Measurements from ENCODE around the gene ROBO3.
A peak's percentile ranks its signal among the peaks of the same experiment; 100 is the strongest.

The ROBO3 gene

GRCh38 chr11:124893781-124894401, 28.7 kb downstream of the ROBO3 start:
- no peak for DNase-seq

DNA sequence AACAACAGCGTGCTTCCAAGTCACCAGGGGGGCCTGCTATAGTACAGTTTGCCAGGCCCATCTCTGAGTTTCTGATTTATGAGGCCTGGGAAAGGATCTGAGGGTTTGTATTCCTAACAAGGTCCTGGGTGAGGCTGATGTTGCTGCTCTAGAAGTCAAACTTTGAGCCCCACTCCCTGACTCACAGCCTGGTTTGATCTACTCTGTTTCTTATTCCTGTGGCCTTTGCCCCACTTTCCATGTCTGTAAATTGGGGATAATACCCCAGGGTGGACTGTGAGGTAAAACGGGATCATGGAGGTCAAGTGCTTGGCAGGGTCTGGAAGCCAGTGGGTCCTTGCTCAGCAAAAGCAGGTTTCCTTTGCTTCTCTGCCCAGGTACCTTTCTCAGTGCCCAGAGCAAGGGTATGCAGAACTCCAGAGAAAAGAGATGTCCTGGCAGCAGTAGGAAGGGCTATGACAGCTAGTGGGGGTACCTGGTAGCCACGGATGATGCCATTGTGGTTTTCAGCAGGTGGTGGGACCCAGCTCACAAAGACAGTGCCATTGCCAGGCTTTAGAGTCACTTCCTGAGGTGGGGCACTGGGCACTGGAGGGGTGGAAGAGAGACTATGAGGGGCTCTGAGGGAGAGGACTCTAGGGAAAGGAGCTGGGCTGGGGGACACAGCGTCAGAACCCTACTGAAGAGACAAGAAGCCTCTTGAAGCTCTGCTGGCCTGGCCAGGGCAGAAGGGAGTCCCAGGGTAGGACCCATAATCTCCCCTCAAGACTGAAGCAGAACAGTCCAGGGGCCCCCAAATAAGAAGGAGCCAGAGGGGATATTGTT, 29.6 kb downstream of the ROBO3 start:
- DNase-seq = no peak

GRCh38 chr11:124895471-124895971, 30.3 kb downstream of the ROBO3 start:
- DNase-seq = no peak

- DNase-seq = no peak
These were observed 31.0 kb downstream of the ROBO3 start for GRCh38 chr11:124896071-124896750.

DNA sequence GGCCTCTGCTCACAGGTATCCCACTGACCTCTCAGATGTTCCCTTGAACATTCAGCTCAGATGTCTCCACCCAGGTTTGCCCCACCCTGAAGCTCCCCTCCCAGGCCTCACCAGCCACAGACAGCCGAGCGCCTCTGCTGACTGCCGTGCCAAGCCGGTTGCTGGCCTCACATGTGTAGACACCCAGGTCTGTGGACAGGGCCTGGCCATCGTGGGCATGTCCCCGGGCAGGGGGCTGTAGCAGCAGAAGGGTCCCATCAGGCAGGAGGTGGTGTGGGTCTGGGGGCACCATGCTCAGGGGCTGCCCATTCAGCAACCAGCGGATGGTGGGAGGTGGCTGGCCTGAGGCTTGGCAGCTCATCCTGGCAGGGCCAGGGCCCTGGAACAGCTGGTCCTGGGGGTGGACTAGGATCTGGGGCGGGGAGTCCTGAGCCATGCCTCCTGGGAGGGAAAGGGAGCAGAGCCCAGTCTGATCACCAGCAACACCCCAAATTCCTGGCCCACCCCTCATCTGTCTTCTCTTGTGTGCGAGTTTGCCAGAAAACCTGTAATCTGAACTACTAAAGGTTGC, 31.7 kb downstream of the ROBO3 start:
- DNase-seq = no peak

DNA sequence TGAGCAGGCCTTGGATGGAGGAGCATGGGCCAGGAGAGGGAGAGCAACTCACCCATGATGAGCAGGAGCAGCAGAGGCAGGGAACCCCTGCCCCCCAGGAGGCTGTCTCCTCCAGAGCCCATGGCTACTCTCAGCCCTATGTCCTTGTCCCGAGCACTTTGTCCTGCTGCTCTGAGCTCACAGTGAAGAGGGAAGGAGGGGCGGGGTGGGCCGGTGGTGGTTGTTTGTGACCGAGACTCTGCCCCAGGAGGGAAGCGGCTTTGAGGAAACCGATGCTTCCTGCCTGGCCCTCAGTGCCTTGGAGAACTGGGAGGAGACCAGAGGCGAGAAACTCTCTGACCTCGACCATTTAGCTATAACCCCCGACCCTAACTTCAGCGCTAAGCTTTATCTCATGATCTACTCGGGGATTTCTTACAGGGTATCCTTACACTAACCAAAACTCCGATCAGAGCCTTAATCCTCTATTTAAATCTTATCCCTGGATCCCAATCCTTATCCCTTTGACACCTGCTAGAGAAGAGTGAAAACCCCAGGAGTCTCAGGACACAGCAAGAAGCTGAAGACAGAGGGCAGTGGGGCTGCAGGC, 32.5 kb downstream of the ROBO3 start, which contains the start of gene ROBO4:
Gene ROBO4 (minus strand): TSS at position 192 of the 589 bp plus-strand sequence. CDS start 70 bp downstream, at position 122.
- DNase-seq = no peak

- DNase-seq = no peak
These were observed 33.0 kb downstream of the ROBO3 start for GRCh38 chr11:124898263-124898680.

GRCh38 chr11:124898711-124899110, 33.5 kb downstream of the ROBO3 start:
- no peak for DNase-seq

DNA sequence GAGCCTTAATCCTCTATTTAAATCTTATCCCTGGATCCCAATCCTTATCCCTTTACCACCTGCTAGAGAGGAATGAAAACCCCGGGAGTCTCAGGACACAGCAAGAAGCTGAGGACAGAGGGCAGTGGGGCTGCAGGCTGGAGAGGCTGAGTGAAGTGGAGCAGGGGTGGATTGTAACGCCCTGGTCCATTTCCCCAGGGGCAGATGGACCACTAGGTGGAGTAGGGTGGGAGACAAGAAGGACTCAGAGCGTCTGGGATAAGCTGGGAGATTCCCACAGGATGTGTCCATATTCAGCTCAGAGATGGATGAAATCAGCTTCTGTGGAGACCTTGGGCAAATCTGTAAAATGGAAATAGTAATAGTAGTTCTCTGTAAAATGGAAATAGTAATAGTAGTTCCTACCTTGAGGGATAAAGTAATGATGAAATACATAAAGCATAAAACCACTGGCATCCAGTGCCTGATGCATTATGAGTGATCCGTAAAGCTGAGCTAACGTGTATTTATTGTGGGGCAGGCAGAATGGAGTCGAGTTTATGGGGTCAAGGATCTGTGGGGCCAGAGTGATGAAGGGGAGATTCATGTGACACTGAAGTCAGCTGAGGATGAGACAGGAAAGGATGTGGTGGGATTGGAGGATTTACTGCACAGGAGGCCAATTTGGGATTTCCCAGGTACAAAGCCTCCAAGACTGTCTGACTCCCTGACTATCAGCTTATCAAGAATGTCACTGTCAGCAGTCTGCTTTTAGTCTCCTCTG, 34.3 kb downstream of the ROBO3 start:
- DNase-seq = no peak

GRCh38 chr11:124900464-124900863, 35.2 kb downstream of the ROBO3 start:
- DNase-seq = no peak

- no peak for DNase-seq
These were observed 37.4 kb downstream of the ROBO3 start for GRCh38 chr11:124902616-124903015.

- peak in 1 of 2 donors; percentile 7 for DNase-seq
These were observed 50.5 kb downstream of the ROBO3 start for GRCh38 chr11:124915541-124916369.

- no peak for DNase-seq
These were observed 51.1 kb downstream of the ROBO3 start for GRCh38 chr11:124916370-124916710.

- DNase-seq = no peak
These were observed 51.9 kb downstream of the ROBO3 start for GRCh38 chr11:124917115-124917637.

- DNase-seq = no peak
These were observed 53.7 kb downstream of the ROBO3 start, which contains the start of gene HEPN1 for GRCh38 chr11:124918950-124919349. Gene HEPN1, plus strand, starts transcription at chr11:124919250.

GRCh38 chr11:124919898-124920297, 54.7 kb downstream of the ROBO3 start:
- DNase-seq = no peak

DNA sequence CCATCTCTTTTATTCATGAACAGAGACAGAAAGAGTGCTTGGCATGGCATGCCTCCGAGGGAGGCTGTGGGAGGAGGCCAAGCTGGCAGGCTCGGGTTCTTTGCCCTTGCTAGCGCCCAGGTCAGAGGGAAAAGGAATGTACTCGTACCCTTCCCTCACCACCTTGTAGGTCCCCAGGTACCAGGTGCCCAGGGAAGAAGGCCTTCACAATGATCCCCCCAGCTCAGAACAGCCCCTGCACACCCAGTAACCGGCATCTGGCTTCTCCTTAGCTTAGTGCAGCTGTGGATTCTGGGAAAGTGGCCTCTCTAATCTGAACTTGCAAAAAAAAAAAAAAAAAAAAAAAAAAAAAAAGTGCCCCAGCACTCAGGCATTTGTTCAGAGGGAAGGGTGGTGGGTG, 55.1 kb downstream of the ROBO3 start:
- DNase-seq = no peak

DNA sequence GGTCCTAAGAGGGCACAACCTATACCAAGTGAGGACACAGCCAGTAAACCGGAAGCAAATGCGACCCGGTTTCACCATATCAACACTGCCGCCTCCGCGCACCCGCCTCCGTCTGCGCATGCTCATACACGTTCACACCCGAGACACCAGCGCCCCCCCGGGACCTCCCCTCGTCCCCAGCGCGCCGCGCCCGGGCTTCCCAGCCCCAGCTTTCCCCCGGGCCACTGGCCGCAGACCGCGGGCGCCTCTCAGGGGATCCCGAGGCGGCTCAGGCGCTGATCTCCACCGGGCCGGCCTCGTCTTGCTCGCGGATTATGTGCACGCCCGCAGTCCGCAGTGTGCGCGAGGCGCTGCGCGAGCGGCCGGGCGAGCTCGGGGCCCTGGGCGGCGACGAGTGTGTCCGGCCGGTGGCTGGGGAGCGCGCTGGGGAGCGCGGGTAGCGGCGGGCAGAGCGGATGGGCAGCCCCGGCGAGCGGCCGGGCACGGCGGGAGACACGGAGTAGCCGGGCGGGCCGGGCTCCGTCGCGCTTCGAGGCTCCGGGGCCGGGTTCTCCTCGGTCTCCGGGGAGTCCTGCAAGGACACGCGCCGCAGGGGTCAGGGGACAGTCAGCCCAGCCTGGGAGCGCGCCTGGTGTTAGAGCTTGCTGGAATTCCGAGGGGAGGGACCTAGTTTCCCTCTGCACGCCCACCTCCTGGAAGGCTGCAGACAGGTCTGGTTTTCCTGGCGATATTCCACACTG, 55.8 kb downstream of the ROBO3 start:
- peak; percentile 84 to 86 for DNase-seq

GRCh38 chr11:124922831-124923230, 57.6 kb downstream of the ROBO3 start:
- DNase-seq = no peak

DNA sequence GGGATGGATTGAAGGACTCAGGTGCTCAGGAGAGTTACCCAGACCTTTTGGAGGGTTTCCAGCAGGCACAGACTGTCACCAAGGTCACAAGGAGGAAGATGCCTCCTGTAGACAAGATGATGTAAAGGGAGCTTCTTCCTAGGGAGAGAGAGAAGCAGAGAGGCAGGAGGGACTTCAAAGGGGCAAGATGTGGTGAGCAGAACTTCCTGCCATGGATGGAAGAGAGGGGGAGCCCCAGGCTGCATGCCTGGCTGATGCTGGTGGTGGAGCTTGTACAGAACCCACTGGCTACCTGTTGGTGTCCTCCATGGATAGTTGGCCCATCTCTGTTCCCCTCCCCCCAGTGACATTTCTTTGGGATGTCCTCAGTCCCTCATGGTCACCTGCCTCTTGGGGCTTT, 58.1 kb downstream of the ROBO3 start:
- DNase-seq = peak in 1 of 2 donors; percentile 11
